ENCODE data around the gene SPTAN1. TPM values are rescaled to one million over a fixed set of nuclear protein-coding genes. Genes with fewer than 3 reads are reported as not detected.
"Not testable (repeated sequence)": the region's sequence is repeated elsewhere in the genome, so short reads cannot be mapped to it uniquely, and the experiment has no call there.

Gene SPTAN1
- total and polyA plus RNA-seq, 2 donors (not counting 3 experiments of a cell fraction or from before 2014, with no cell fraction given), result 408 to 502 TPM

DNA sequence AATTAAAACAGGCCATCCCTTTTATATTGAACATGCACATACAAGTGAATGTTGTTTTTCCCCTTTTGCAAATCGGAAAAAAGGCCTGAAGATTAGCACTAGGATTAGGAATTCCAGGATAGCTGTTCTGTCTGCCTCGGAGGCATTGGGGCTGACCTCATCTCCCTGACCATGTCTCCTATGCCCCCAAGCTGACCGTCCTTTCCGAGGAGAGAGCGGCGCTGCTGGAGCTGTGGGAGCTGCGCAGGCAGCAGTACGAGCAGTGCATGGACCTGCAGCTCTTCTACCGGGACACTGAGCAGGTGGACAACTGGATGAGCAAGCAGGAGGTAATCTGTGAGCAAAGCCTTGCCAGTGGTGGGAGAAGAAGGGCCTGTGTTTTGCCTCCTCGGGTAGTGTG lies 28.3 kb downstream of the SPTAN1 start:
- Histone ChIP-seq H3K4me1 (ENCODE audit: control insufficient read depth, extremely low read depth, insufficient read depth, low read length) (no peaks in the 10 kb centered on the region), H3K36me3 (ENCODE audit: control insufficient read depth in 2 of 2, extremely low read depth in 1 of 2, insufficient read depth in 2 of 2, low read length in 2 of 2) (peaks cover 69 to 84% of the 10 kb centered on the region in 2 experiments), H3K9ac (replicated peaks; ENCODE audit: extremely low read depth, insufficient read depth, low read length) (no peak overlapping the region), H2AFZ (ENCODE audit: low read depth, low read length) (no peak overlapping the region), H3K79me2 (ENCODE audit: control insufficient read depth, insufficient read depth, low read length) (no peaks in the 10 kb centered on the region), H3K4me2 (ENCODE audit: insufficient read depth, low read length) (no peak overlapping the region), H4K20me1 (replicated peaks; ENCODE audit: control insufficient read depth, extremely low read depth, insufficient read depth, low read length) (no peaks in the 10 kb centered on the region), H3K27me3 (ENCODE audit: control insufficient read depth in 2 of 2, insufficient read depth in 2 of 2, low read length in 2 of 2) (no peaks in the 10 kb centered on the region), H3K4me3 (replicated peaks in 1 of 3; ENCODE audit: insufficient read depth in 1 of 3, low read depth in 1 of 3, low read length in 3 of 3) (no peak overlapping the region), H3K9me3 (replicated peaks; ENCODE audit: control insufficient read depth, insufficient read depth, low read length) (no peaks in the 10 kb centered on the region), H3K27ac (ENCODE audit: insufficient read depth, low read depth, low read length) (no peak overlapping the region), H3K9me1 (replicated peaks; ENCODE audit: control insufficient read depth, extremely low read depth, insufficient read depth, low read length) (no peaks in the 10 kb centered on the region)
- FAIRE-seq, result no peak
- TF ChIP-seq FOS (IDR thresholded peaks at IDR 0.05; ENCODE audit: borderline replicate concordance, insufficient read depth, low read length), result no peak
- no peak for TF ChIP-seq MYC (IDR thresholded peaks at IDR 0.05; ENCODE audit: low read depth, low read length)
- TF ChIP-seq EZH2 (IDR thresholded peaks at IDR 0.05; ENCODE audit: borderline replicate concordance, low read depth, low read length, severe bottlenecking), result no peak
- TF ChIP-seq JUN (IDR thresholded peaks at IDR 0.05; ENCODE audit: borderline replicate concordance, insufficient read depth, insufficient read length, low read depth), result no peak
- TF ChIP-seq, protein P1, sequence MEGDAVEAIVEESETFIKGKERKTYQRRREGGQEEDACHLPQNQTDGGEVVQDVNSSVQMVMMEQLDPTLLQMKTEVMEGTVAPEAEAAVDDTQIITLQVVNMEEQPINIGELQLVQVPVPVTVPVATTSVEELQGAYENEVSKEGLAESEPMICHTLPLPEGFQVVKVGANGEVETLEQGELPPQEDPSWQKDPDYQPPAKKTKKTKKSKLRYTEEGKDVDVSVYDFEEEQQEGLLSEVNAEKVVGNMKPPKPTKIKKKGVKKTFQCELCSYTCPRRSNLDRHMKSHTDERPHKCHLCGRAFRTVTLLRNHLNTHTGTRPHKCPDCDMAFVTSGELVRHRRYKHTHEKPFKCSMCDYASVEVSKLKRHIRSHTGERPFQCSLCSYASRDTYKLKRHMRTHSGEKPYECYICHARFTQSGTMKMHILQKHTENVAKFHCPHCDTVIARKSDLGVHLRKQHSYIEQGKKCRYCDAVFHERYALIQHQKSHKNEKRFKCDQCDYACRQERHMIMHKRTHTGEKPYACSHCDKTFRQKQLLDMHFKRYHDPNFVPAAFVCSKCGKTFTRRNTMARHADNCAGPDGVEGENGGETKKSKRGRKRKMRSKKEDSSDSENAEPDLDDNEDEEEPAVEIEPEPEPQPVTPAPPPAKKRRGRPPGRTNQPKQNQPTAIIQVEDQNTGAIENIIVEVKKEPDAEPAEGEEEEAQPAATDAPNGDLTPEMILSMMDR (IDR thresholded peaks at IDR 0.05; ENCODE audit: extremely low read depth in 1 of 2, insufficient read depth in 1 of 2, low read depth in 1 of 2, low read length in 2 of 2), result no peak
- TF ChIP-seq, protein P2, sequence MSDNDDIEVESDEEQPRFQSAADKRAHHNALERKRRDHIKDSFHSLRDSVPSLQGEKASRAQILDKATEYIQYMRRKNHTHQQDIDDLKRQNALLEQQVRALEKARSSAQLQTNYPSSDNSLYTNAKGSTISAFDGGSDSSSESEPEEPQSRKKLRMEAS (IDR thresholded peaks at IDR 0.05; ENCODE audit: insufficient read depth, insufficient read length), result no peak
- TF ChIP-seq GATA2 (IDR thresholded peaks at IDR 0.05; ENCODE audit: insufficient read depth, insufficient read length, low read depth, low read length), result no peak
- no peak for TF ChIP-seq POLR2AphosphoS5 (IDR thresholded peaks at IDR 0.05; ENCODE audit: insufficient read depth, low read depth, low read length)
- TF ChIP-seq POLR2A (IDR thresholded peaks at IDR 0.05; ENCODE audit: low read depth, low read length), result no peak
- dilution Hi-C loops (cut with MboI; ENCODE audit: extremely low pct_ligation_motif_present, low sequenced_read_pairs), result no loop called here
- POLR2A ChIA-PET, result interaction anchor here (0.7 to 1.2 kb wide), 2 partner anchors 9 to 14 kb away, joined by 3 read pairs; no protein-coding TSS in a partner anchor
- no TSS peak for BruUV-seq (replicated peaks)
- intact Hi-C loops (cut with micrococcal nuclease), result no loop called here
- DNase-seq (ENCODE audit: low read depth, low spot score), result no peak
- CTCF ChIA-PET, result interaction anchor here (0.5 to 0.6 kb wide), 2 partner anchors 28 to 383 kb away, joined by 3 read pairs; no protein-coding TSS in a partner anchor

DNA sequence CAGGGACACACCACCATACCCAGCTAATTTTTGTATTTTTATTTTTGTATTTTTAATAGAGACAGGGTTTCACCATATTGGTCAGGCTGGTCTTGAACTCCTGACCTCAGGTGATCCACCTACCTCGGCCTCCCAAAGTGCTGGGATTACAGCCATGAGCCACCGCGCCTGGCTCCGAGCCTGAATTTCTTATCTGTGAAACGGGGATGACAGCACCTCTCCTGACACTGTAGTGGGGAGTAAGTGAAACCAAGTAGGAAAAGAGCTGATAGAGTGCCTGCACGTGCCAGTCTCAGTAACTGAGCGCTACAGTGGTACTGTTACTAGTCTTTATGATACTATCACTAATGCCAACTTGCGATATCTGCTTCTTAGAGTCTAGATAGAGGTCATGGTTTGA lies 32.8 kb downstream of the SPTAN1 start:
- BruUV-seq (replicated peaks); POLR2A ChIA-PET: not testable (repeated sequence)

DNA sequence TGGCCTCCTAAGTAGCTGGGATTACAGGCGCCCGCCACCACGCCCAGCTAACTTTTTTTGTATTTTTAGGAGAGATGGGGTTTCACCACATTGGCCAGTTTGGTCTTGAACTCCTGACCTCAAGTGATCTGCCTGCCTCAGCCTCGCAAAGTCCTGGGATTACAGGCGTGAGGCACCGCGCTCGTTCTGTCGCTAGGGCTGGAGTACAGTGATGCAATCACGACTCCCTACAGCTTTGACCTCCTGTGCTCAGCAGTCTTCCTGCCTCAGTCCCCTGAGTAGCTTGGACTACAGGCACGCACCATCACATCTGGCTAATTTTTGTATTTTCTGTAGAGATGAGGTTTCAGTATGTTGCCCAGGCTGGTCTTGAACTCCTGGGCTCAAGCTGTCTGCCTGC lies 34.5 kb downstream of the SPTAN1 start:
- H3K9ac ChIP-seq (replicated peaks; ENCODE audit: extremely low read depth, insufficient read depth, low read length); dilution Hi-C loops (cut with MboI; ENCODE audit: extremely low pct_ligation_motif_present, low sequenced_read_pairs); H3K27me3 ChIP-seq (ENCODE audit: control insufficient read depth in 2 of 2, insufficient read depth in 2 of 2, low read length in 2 of 2); intact Hi-C loops (cut with micrococcal nuclease); H2AFZ ChIP-seq (ENCODE audit: low read depth, low read length); H4K20me1 ChIP-seq (replicated peaks; ENCODE audit: control insufficient read depth, extremely low read depth, insufficient read depth, low read length); FAIRE-seq; DNase-seq (ENCODE audit: low read depth, low spot score); H3K4me3 ChIP-seq (replicated peaks in 1 of 3; ENCODE audit: insufficient read depth in 1 of 3, low read depth in 1 of 3, low read length in 3 of 3); H3K79me2 ChIP-seq (ENCODE audit: control insufficient read depth, insufficient read depth, low read length); H3K27ac ChIP-seq (ENCODE audit: insufficient read depth, low read depth, low read length); H3K9me3 ChIP-seq (replicated peaks; ENCODE audit: control insufficient read depth, insufficient read depth, low read length); H3K4me2 ChIP-seq (ENCODE audit: insufficient read depth, low read length); H3K4me1 ChIP-seq (ENCODE audit: control insufficient read depth, extremely low read depth, insufficient read depth, low read length); H3K9me1 ChIP-seq (replicated peaks; ENCODE audit: control insufficient read depth, extremely low read depth, insufficient read depth, low read length); BruUV-seq (replicated peaks): not testable (repeated sequence)
- H3K36me3 ChIP-seq (ENCODE audit: control insufficient read depth in 2 of 2, extremely low read depth in 1 of 2, insufficient read depth in 2 of 2, low read length in 2 of 2), result peaks cover 66 to 72% of the 10 kb centered on the region in 2 experiments
- ChIA-PET CTCF (interaction anchor here (1.2 kb wide), 1 partner anchor 8 kb away, joined by 3 read pairs; no protein-coding TSS in a partner anchor), POLR2A (interaction anchor here (0.7 kb wide), 1 partner anchor 15 kb away, joined by 3 read pairs; no protein-coding TSS in a partner anchor)

More for the DNA sequence above, 32.8 kb downstream of the SPTAN1 start:
- dilution Hi-C loops (cut with MboI; ENCODE audit: extremely low pct_ligation_motif_present, low sequenced_read_pairs); H3K9me1 ChIP-seq (replicated peaks; ENCODE audit: control insufficient read depth, extremely low read depth, insufficient read depth, low read length); H3K9me3 ChIP-seq (replicated peaks; ENCODE audit: control insufficient read depth, insufficient read depth, low read length); DNase-seq (ENCODE audit: low read depth, low spot score); H3K9ac ChIP-seq (replicated peaks; ENCODE audit: extremely low read depth, insufficient read depth, low read length); H3K27me3 ChIP-seq (ENCODE audit: control insufficient read depth in 2 of 2, insufficient read depth in 2 of 2, low read length in 2 of 2); H2AFZ ChIP-seq (ENCODE audit: low read depth, low read length); H4K20me1 ChIP-seq (replicated peaks; ENCODE audit: control insufficient read depth, extremely low read depth, insufficient read depth, low read length); H3K79me2 ChIP-seq (ENCODE audit: control insufficient read depth, insufficient read depth, low read length); H3K4me2 ChIP-seq (ENCODE audit: insufficient read depth, low read length); FAIRE-seq; H3K4me1 ChIP-seq (ENCODE audit: control insufficient read depth, extremely low read depth, insufficient read depth, low read length); H3K4me3 ChIP-seq (replicated peaks in 1 of 3; ENCODE audit: insufficient read depth in 1 of 3, low read depth in 1 of 3, low read length in 3 of 3); H3K27ac ChIP-seq (ENCODE audit: insufficient read depth, low read depth, low read length); intact Hi-C loops (cut with micrococcal nuclease): not testable (repeated sequence)
- H3K36me3 ChIP-seq (ENCODE audit: control insufficient read depth in 2 of 2, extremely low read depth in 1 of 2, insufficient read depth in 2 of 2, low read length in 2 of 2), result peaks cover 68 to 70% of the 10 kb centered on the region in 2 experiments
- CTCF ChIA-PET, result interaction anchor here (1.2 kb wide), 1 partner anchor 32 kb away, joined by 4 read pairs; no protein-coding TSS in a partner anchor

All from endothelial cell of umbilical vein (primary cell).